DOHH2 (cell line): ENCODE data around the gene EIPR1.
"Not testable (repeated sequence)": the region's sequence is repeated elsewhere in the genome, so short reads cannot be mapped to it uniquely, and the experiment has no call there.

Source experiments
- H3F3A ChIP-seq: fragments of 200-600 bp; sonication (generic), shearing (Covaris generic); 2 replicates; pipeline ENCODE4 v1.6.0; 2016; ENCODE audit warnings: antibody characterized with exemption, mild to moderate bottlenecking; ENCODE audit not compliant: control insufficient read depth, insufficient read depth
- H3K27ac ChIP-seq: fragments of 200-600 bp; sonication (generic); 2 replicates; pipeline ENCODE4 v1.5.1; 2014; ENCODE audit warnings: low read depth, mild to moderate bottlenecking, low read length, moderate library complexity
- H3K27me3 ChIP-seq: fragments of 200-600 bp; sonication (generic); 2 replicates; pipeline ENCODE4 v1.6.1; 2014; ENCODE audit warnings: mild to moderate bottlenecking, low read length, mixed read lengths; ENCODE audit not compliant: control insufficient read depth
- H3K36me3 ChIP-seq: fragments of 200-600 bp; sonication (generic); 2 replicates; pipeline ENCODE4 v1.6.1; 2014; ENCODE audit warnings: mild to moderate bottlenecking, low read length, moderate library complexity, mixed read lengths; ENCODE audit not compliant: control insufficient read depth
- H3K4me1 ChIP-seq: fragments of 200-600 bp; sonication (generic); 2 replicates; pipeline ENCODE4 v1.6.1; 2014; ENCODE audit warnings: mild to moderate bottlenecking, low read length, mixed read lengths; ENCODE audit not compliant: control insufficient read depth
- H3K4me2 ChIP-seq: fragments of 200-600 bp; sonication (generic); 2 replicates; pipeline ENCODE4 v1.6.0; 2014; ENCODE audit warnings: mild to moderate bottlenecking, low read length, moderate library complexity
- H3K4me3 ChIP-seq: fragments of 200-600 bp; sonication (generic); 2 replicates; pipeline ENCODE4 v1.5.1; 2014; ENCODE audit warnings: mild to moderate bottlenecking, low read length, mixed read lengths
- H3K79me2 ChIP-seq: fragments of 200-600 bp; sonication (generic); 2 replicates; pipeline ENCODE4 v1.6.1; 2014; ENCODE audit warnings: mild to moderate bottlenecking, low read length, mixed read lengths; ENCODE audit not compliant: control insufficient read depth
- H3K9me2 ChIP-seq: fragments of 200-600 bp; sonication (generic); replicated peaks from 2 replicates; pipeline ENCODE4 v1.6.1; 2014; ENCODE audit warnings: mild to moderate bottlenecking, low read length, mixed read lengths; ENCODE audit not compliant: control insufficient read depth
- H3K9me3 ChIP-seq: fragments of 200-600 bp; sonication (generic); 2 replicates; pipeline ENCODE4 v1.6.1; 2014; ENCODE audit warnings: antibody characterized with exemption, low read length, mixed read lengths; ENCODE audit not compliant: control insufficient read depth, insufficient read depth
- H4K20me1 ChIP-seq: fragments of 200-600 bp; sonication (generic); 2 replicates; pipeline ENCODE4 v1.6.0; 2014; ENCODE audit warnings: low read depth, mild to moderate bottlenecking, antibody characterized with exemption, low read length, moderate library complexity; ENCODE audit not compliant: control insufficient read depth, insufficient read depth
- EZH2phosphoT487 ChIP-seq: fragments of 200-600 bp; sonication (generic); IDR thresholded peaks from 2 replicates; pipeline ENCODE4 v1.6.1; 2017; ENCODE audit warnings: borderline replicate concordance, mild to moderate bottlenecking, antibody characterized with exemption, low read length, moderate library complexity, mixed read lengths
- TF ChIP-seq, protein P1 (sequence below): fragments of 200-600 bp; sonication (generic); IDR thresholded peaks from one replicate; pipeline ENCODE4 v1.5.1; 2014; ENCODE audit warnings: antibody characterized with exemption, mild to moderate bottlenecking, low read depth, low read length; ENCODE audit not compliant: poor library complexity, severe bottlenecking

Gene EIPR1

DNA sequence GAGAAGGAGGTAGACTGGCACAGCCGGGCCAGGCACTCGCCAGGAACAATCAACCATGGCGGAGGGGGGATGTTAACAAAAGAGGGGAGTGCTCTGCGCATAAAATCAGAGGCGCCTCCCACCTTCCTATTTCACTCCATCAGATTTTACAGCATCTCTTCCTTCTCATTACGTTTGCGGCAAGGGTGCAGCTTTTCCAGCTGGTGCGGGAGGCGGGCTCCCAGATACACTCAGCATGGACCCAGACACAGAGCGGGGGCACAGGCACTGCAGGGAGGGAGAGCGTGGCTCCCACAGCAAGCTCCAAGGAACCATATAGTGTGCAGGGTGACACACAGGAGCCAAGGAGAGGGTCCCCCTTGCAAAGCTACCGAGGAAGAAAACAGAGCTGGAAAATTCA is 176.3 kb downstream of the EIPR1 start:
- Histone ChIP-seq H3K79me2 (no peaks in the 10 kb centered on the region), H3K4me3 (no peak overlapping the region), H3K36me3 (no peaks in the 10 kb centered on the region; the same call in 1 of the 2 replicates), H3K27me3 (no peaks in the 10 kb centered on the region), H4K20me1 (no peaks in the 10 kb centered on the region), H3F3A (no peaks in the 10 kb centered on the region), H3K4me1 (peaks cover 2% of the 10 kb centered on the region; the same call in 1 of the 2 replicates), H3K27ac (no peak overlapping the region), H3K4me2 (no peak overlapping the region), H3K9me3 (no peaks in the 10 kb centered on the region), H3K9me2 (no peaks in the 10 kb centered on the region)
- TF ChIP-seq, protein P1, sequence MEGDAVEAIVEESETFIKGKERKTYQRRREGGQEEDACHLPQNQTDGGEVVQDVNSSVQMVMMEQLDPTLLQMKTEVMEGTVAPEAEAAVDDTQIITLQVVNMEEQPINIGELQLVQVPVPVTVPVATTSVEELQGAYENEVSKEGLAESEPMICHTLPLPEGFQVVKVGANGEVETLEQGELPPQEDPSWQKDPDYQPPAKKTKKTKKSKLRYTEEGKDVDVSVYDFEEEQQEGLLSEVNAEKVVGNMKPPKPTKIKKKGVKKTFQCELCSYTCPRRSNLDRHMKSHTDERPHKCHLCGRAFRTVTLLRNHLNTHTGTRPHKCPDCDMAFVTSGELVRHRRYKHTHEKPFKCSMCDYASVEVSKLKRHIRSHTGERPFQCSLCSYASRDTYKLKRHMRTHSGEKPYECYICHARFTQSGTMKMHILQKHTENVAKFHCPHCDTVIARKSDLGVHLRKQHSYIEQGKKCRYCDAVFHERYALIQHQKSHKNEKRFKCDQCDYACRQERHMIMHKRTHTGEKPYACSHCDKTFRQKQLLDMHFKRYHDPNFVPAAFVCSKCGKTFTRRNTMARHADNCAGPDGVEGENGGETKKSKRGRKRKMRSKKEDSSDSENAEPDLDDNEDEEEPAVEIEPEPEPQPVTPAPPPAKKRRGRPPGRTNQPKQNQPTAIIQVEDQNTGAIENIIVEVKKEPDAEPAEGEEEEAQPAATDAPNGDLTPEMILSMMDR: no peak
- TF ChIP-seq EZH2phosphoT487: no peak

GRCh38 chr2:3200420-3200939 is 177.1 kb downstream of the EIPR1 start:
- Histone ChIP-seq H3K4me2 (no peak overlapping the region), H3K4me3 (no peak overlapping the region), H3K27ac (no peak overlapping the region), H4K20me1 (no peaks in the 10 kb centered on the region), H3F3A (no peaks in the 10 kb centered on the region), H3K4me1 (peaks cover 2% of the 10 kb centered on the region; the same call in 1 of the 2 replicates), H3K9me3 (no peaks in the 10 kb centered on the region), H3K9me2 (no peaks in the 10 kb centered on the region), H3K27me3 (no peaks in the 10 kb centered on the region), H3K36me3 (peaks cover 3% of the 10 kb centered on the region; the same call in 1 of the 2 replicates), H3K79me2 (no peaks in the 10 kb centered on the region)
- TF ChIP-seq EZH2phosphoT487: no peak
- TF ChIP-seq, protein P1: no peak

- Histone ChIP-seq H3K27me3 (no peaks in the 10 kb centered on the region), H3K27ac (no peak overlapping the region), H3F3A (no peaks in the 10 kb centered on the region), H3K9me3 (no peaks in the 10 kb centered on the region), H4K20me1 (no peaks in the 10 kb centered on the region), H3K4me3 (no peak overlapping the region), H3K4me1 (peaks cover 2% of the 10 kb centered on the region; the same call in 1 of the 2 replicates), H3K9me2 (no peaks in the 10 kb centered on the region), H3K4me2 (no peak overlapping the region), H3K79me2 (no peaks in the 10 kb centered on the region), H3K36me3 (peaks cover 3% of the 10 kb centered on the region; the same call in 1 of the 2 replicates)
- TF ChIP-seq EZH2phosphoT487: no peak
Observed at GRCh38 chr2:3199627-3200345, 177.8 kb downstream of the EIPR1 start.

- H3K79me2 ChIP-seq, H4K20me1 ChIP-seq, H3K4me1 ChIP-seq, H3K9me2 ChIP-seq, H3K27ac ChIP-seq, H3K36me3 ChIP-seq, H3K27me3 ChIP-seq, H3K4me2 ChIP-seq, H3K9me3 ChIP-seq, H3K4me3 ChIP-seq, H3F3A ChIP-seq: not testable (repeated sequence)
Observed at GRCh38 chr2:3198671-3199192, 178.9 kb downstream of the EIPR1 start.
